GM23338 (cell line): Measurements from ENCODE around the gene CHIC1. TPM values are rescaled to one million over a fixed set of nuclear protein-coding genes. Genes with fewer than 3 reads are reported as not detected.
"Not testable (repeated sequence)": the region's sequence is repeated elsewhere in the genome, so short reads cannot be mapped to it uniquely, and the experiment has no call there.

ENCODE experiments used
- ATAC-seq: fragments of 200-7000 bp; cut with Tn5 transposase; 3 replicates; pipeline ENCODE4 v1.9.1; 2020
- DNase-seq: peaks from one replicate; pipeline ENCODE4 v3.0.0-alpha.2; 2015; ENCODE audit warnings: low spot score
- H2AFZ ChIP-seq: fragments of 200-600 bp; sonication (generic); 2 replicates; pipeline ENCODE4 v1.8.0; 2016; ENCODE audit warnings: antibody characterized with exemption, mild to moderate bottlenecking, moderate library complexity
- H3F3A ChIP-seq: fragments of 200-600 bp; sonication (generic); replicated peaks from 2 replicates; pipeline ENCODE4 v1.8.0; 2017; ENCODE audit warnings: antibody characterized with exemption, mixed run types, low read depth
- H3K27ac ChIP-seq: fragments of 200-600 bp; sonication (generic); 2 replicates; pipeline ENCODE4 v1.6.1; 2016; ENCODE audit warnings: low read depth
- H3K27me3 ChIP-seq: fragments of 200-600 bp; sonication (generic); 2 replicates; pipeline ENCODE4 v1.8.0; 2016; ENCODE audit warnings: mild to moderate bottlenecking, mixed run types, moderate library complexity; ENCODE audit not compliant: insufficient read depth
- H3K36me3 ChIP-seq: fragments of 200-600 bp; sonication (generic); 2 replicates; pipeline ENCODE4 v1.8.0; 2016; ENCODE audit warnings: mild to moderate bottlenecking; ENCODE audit not compliant: insufficient read depth
- H3K4me1 ChIP-seq: fragments of 200-600 bp; sonication (generic); 2 replicates; pipeline ENCODE4 v1.8.0; 2016; ENCODE audit warnings: mild to moderate bottlenecking, moderate library complexity; ENCODE audit not compliant: insufficient read depth
- H3K4me2 ChIP-seq: fragments of 200-600 bp; sonication (generic); 2 replicates; pipeline ENCODE4 v1.7.1; 2017; ENCODE audit warnings: mixed run types
- H3K4me3 ChIP-seq: fragments of 200-600 bp; sonication (generic); 2 replicates; pipeline ENCODE4 v1.6.1; 2016; ENCODE audit warnings: mixed run types
- H3K79me2 ChIP-seq: fragments of 200-600 bp; sonication (generic); replicated peaks from 2 replicates; pipeline ENCODE4 v1.8.0; 2017; ENCODE audit warnings: mild to moderate bottlenecking; ENCODE audit not compliant: insufficient read depth
- H3K9me2 ChIP-seq: fragments of 200-600 bp; sonication (generic); 2 replicates; pipeline ENCODE4 v1.8.0; 2017; ENCODE audit not compliant: insufficient read depth
- H4K20me1 ChIP-seq: fragments of 200-600 bp; sonication (generic); replicated peaks from 2 replicates; pipeline ENCODE4 v1.8.0; 2017; ENCODE audit warnings: mild to moderate bottlenecking; ENCODE audit not compliant: insufficient read depth
- H3K27ac Mint-ChIP-seq: 2 replicates; pipeline ENCODE4 v1.8.0; 2020; ENCODE audit warnings: inconsistent platforms, mild to moderate bottlenecking, moderate library complexity, mixed read lengths
- H3K27me3 Mint-ChIP-seq: 3 replicates; pipeline ENCODE4 v1.8.0; 2022; ENCODE audit warnings: low read depth, mild to moderate bottlenecking, moderate library complexity, mixed read lengths, inconsistent platforms; ENCODE audit not compliant: insufficient read depth, poor library complexity
- H3K36me3 Mint-ChIP-seq: 3 replicates; pipeline ENCODE4 v1.8.0; 2021; ENCODE audit warnings: low read depth, mild to moderate bottlenecking, inconsistent platforms, moderate library complexity, mixed read lengths
- H3K4me1 Mint-ChIP-seq: 3 replicates; pipeline ENCODE4 v1.8.0; 2020; ENCODE audit warnings: mild to moderate bottlenecking, inconsistent platforms, mixed read lengths
- H3K4me3 Mint-ChIP-seq: 3 replicates; pipeline ENCODE4 v1.8.0; 2021; ENCODE audit warnings: moderate library complexity, mild to moderate bottlenecking, inconsistent platforms, mixed read lengths
- H3K9me3 Mint-ChIP-seq: 3 replicates; pipeline ENCODE4 v1.8.0; 2020; ENCODE audit warnings: moderate library complexity, mild to moderate bottlenecking, inconsistent platforms, mixed read lengths
- CREB1 ChIP-seq: fragments of 250-450 bp; sonication (Bioruptor Pico); IDR thresholded peaks from 2 replicates; pipeline ENCODE4 v1.5.0; 2020; ENCODE audit warnings: low read depth, mild to moderate bottlenecking, moderate library complexity
- CTCF ChIP-seq, 2 experiments: fragments of 200-600 bp in 1 of 2; sonication (generic) in 1 of 2; conservative IDR thresholded peaks; 2 replicates each; pipeline versions ENCODE4 v1.5.1 to v1.6.1; 2016 to 2017; ENCODE audit warnings: antibody characterized with exemption in 2 of 2, low read depth in 2 of 2, mild to moderate bottlenecking in 2 of 2, moderate library complexity in 1 of 2
- EZH2 ChIP-seq: fragments of 200-600 bp; sonication (generic); IDR thresholded peaks from one replicate; pipeline ENCODE4 v1.8.0; 2017; ENCODE audit warnings: antibody characterized with exemption, mild to moderate bottlenecking, low read depth; ENCODE audit not compliant: unreplicated experiment
- JUNB ChIP-seq: IDR thresholded peaks from one replicate; pipeline ENCODE4 v1.6.1; 2016; ENCODE audit warnings: antibody characterized with exemption; ENCODE audit not compliant: unreplicated experiment
- NANOG ChIP-seq: IDR thresholded peaks from 2 replicates; pipeline ENCODE4 v1.6.1; 2016; ENCODE audit warnings: antibody characterized with exemption, borderline replicate concordance
- POLR2AphosphoS5 ChIP-seq: IDR thresholded peaks from 2 replicates; pipeline ENCODE4 v1.6.1; 2016; ENCODE audit warnings: antibody characterized with exemption, low read depth
- REST ChIP-seq: IDR thresholded peaks from one replicate; pipeline ENCODE4 v1.6.1; 2018; ENCODE audit warnings: antibody characterized with exemption; ENCODE audit not compliant: unreplicated experiment
- STAT1 ChIP-seq: IDR thresholded peaks from one replicate; pipeline ENCODE4 v1.6.1; 2016; ENCODE audit warnings: antibody characterized with exemption; ENCODE audit not compliant: unreplicated experiment
- polyA plus RNA-seq: library from polyadenylated mRNA; unstranded; fragments of >200 nt; fragmentation: Nextera tagmentation; extraction: Ambion mirVana; gene quantifications from 2 replicates; pipeline ENCODE4 v1.2.1, GENCODE V29; 2016
- total RNA-seq: library from RNA; depleted of rRNA; stranded (reverse); fragments of >200 nt; shearing (Covaris generic); gene quantifications from 2 replicates; pipeline ENCODE4 v1.2.3, GENCODE V29; 2014
- TF ChIP-seq, protein P1 (sequence below): IDR thresholded peaks from 2 replicates; pipeline ENCODE4 v1.6.1; 2016; ENCODE audit warnings: antibody characterized with exemption

Gene CHIC1
- total and polyA plus RNA-seq, 2 experiments from 2014 or later: 6.2 to 14.1 TPM

- TF ChIP-seq CTCF (conservative IDR thresholded peaks at IDR 0.05; ENCODE audit: low read depth in 2 of 2): no peak
- TF ChIP-seq POLR2AphosphoS5: no peak
Observed at GRCh38 chrX:73615022-73615421, 52.0 kb downstream of the CHIC1 start (continued).

DNA sequence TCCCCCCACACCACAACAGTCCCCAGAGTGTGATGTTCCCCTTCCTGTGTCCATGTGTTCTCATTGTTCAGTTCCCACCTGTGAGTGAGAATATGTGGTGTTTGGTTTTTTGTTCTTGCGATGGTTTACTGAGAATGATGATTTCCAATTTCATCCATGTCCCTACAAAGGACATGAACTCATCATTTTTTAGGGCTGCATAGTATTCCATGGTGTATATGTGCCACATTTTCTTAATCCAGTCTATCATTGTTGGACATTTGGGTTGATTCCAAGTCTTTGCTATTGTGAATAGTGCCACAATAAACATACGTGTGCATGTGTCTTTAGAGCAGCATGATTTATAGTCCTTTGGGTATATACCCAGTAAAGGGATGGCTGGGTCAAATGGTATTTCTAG, 78.7 kb downstream of the CHIC1 start:
- H3K36me3 ChIP-seq: peaks cover 17% of the 10 kb centered on the region
- Mint-ChIP-seq H3K9me3 (peaks cover 70% of the 10 kb centered on the region), H3K36me3 (peaks cover 87% of the 10 kb centered on the region)
- not testable (repeated sequence) for H3K4me3 ChIP-seq, H3K4me1 ChIP-seq, ATAC-seq, H3K4me1 Mint-ChIP-seq, H3K27ac Mint-ChIP-seq, H3K27me3 Mint-ChIP-seq, DNase-seq, H4K20me1 ChIP-seq, H3K27ac ChIP-seq, H3K9me2 ChIP-seq, H3F3A ChIP-seq, H3K4me2 ChIP-seq, H2AFZ ChIP-seq, H3K27me3 ChIP-seq, H3K4me3 Mint-ChIP-seq
- H3K79me2 ChIP-seq: peaks cover 43% of the 10 kb centered on the region

DNA sequence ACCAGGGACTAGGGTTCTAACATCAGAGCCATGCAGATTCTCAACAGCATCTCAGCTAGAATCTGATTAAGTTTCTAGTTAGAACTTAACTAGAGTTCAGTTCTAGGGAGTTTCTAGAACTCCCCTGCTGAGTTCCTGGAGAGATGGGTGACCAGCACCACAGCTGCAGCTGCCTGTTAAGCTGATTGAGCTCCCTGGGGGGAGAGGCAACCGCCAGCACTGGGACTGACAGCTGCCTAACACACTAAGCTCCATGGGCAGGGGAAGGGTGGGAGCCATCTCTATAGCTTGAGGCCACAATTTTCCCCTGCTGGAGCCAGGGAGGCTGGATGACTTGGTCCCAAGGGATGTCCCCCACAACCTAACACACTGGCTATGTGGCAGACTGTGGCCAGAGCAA, 84.2 kb downstream of the CHIC1 start:
- H2AFZ ChIP-seq: no peak overlapping the region
- H3F3A ChIP-seq: no peaks in the 10 kb centered on the region
- H3K9me2 ChIP-seq: peaks cover 4% of the 10 kb centered on the region; the same call in 1 of the 2 replicates
- Mint-ChIP-seq H3K4me3 (no peak overlapping the region), H3K4me1 (no peaks in the 10 kb centered on the region), H3K36me3 (peaks cover 47% of the 10 kb centered on the region), H3K9me3 (peaks cover 50% of the 10 kb centered on the region), H3K27ac (no peak overlapping the region), H3K27me3 (peaks cover 1% of the 10 kb centered on the region)
- no peak overlapping the region for H3K4me3 ChIP-seq
- peaks cover 17% of the 10 kb centered on the region for H3K36me3 ChIP-seq
- no peaks in the 10 kb centered on the region for H4K20me1 ChIP-seq
- no peak overlapping the region for H3K27ac ChIP-seq
- no peaks in the 10 kb centered on the region for H3K4me1 ChIP-seq
- peaks cover 11% of the 10 kb centered on the region for H3K79me2 ChIP-seq
- H3K4me2 ChIP-seq: no peak overlapping the region
- ATAC-seq (no peak), DNase-seq (no peak)
- H3K27me3 ChIP-seq: no peaks in the 10 kb centered on the region
- TF ChIP-seq EZH2 (no peak), REST (no peak), POLR2AphosphoS5 (no peak), JUNB (no peak), CREB1 (CRISPR knock-in tag) (no peak), NANOG (no peak), STAT1 (no peak)
- TF ChIP-seq, protein P1, sequence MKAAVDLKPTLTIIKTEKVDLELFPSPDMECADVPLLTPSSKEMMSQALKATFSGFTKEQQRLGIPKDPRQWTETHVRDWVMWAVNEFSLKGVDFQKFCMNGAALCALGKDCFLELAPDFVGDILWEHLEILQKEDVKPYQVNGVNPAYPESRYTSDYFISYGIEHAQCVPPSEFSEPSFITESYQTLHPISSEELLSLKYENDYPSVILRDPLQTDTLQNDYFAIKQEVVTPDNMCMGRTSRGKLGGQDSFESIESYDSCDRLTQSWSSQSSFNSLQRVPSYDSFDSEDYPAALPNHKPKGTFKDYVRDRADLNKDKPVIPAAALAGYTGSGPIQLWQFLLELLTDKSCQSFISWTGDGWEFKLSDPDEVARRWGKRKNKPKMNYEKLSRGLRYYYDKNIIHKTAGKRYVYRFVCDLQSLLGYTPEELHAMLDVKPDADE: no peak
